CD14-positive monocyte (primary cell): ENCODE measurements around the gene C12orf75. TPM values are rescaled to one million over a fixed set of nuclear protein-coding genes. Genes with fewer than 3 reads are reported as not detected.

Source experiments
- DNase-seq, 3 donors: peaks; one replicate each; pipeline ENCODE4 v3.0.0-alpha.2; 2011 to 2022
- H2AFZ ChIP-seq: 2 replicates; pipeline ENCODE4 v1.6.0; 2012; ENCODE audit warnings: mild to moderate bottlenecking, low read depth, low read length, inconsistent platforms; ENCODE audit not compliant: insufficient read depth, poor library complexity, severe bottlenecking
- H3K27ac ChIP-seq, 2 donors: 1 replicate in 1 of 2; 2 replicates in 1 of 2; pipeline ENCODE4 v1.5.1; 2012 to 2013; ENCODE audit warnings: low read length in 2 of 2, control low read depth in 1 of 2, inconsistent platforms in 1 of 2, low read depth in 1 of 2, mild to moderate bottlenecking in 1 of 2
- H3K27me3 ChIP-seq, 2 donors: one replicate each; pipeline versions ENCODE4 v1.6.0 to v1.6.1; 2011 to 2013; ENCODE audit warnings: low read length in 2 of 2; ENCODE audit not compliant: control insufficient read depth in 2 of 2, insufficient read depth in 2 of 2
- H3K36me3 ChIP-seq, 2 donors: replicated peaks in 1 of 2; 1 replicate in 1 of 2; 2 replicates in 1 of 2; pipeline versions ENCODE4 v1.5.1 to v1.6.1; 2012 to 2013; ENCODE audit warnings: low read length in 2 of 2, control low read depth in 1 of 2, inconsistent platforms in 1 of 2, mild to moderate bottlenecking in 1 of 2; ENCODE audit not compliant: insufficient read depth in 2 of 2, control insufficient read depth in 1 of 2
- H3K4me1 ChIP-seq, 2 donors: 1 replicate in 1 of 2; 2 replicates in 1 of 2; pipeline versions ENCODE4 v1.5.1 to v1.6.1; 2012 to 2013; ENCODE audit warnings: low read length in 2 of 2, control low read depth in 1 of 2, inconsistent platforms in 1 of 2, mild to moderate bottlenecking in 1 of 2, moderate library complexity in 1 of 2; ENCODE audit not compliant: insufficient read depth in 2 of 2, control insufficient read depth in 1 of 2
- H3K4me2 ChIP-seq: replicated peaks from 2 replicates; pipeline ENCODE3; 2012; ENCODE audit warnings: low read length, moderate library complexity, mild to moderate bottlenecking; ENCODE audit not compliant: poor library complexity, severe bottlenecking; ENCODE audit errors: extremely low read depth
- H3K4me3 ChIP-seq, 3 experiments: fragments of 200-600 bp in 1 of 3; sonication (generic) in 1 of 3; replicated peaks in 1 of 3; 1 replicate in 2 of 3; 2 replicates in 1 of 3; pipeline ENCODE4 v1.5.1; 2011 to 2013; ENCODE audit warnings: low read length in 3 of 3, mild to moderate bottlenecking in 3 of 3, control low read depth in 2 of 3, low read depth in 2 of 3, inconsistent platforms in 1 of 3, moderate library complexity in 1 of 3
- H3K79me2 ChIP-seq: 2 replicates; pipeline ENCODE4 v1.6.0; 2012; ENCODE audit warnings: mild to moderate bottlenecking, control low read depth, inconsistent platforms, low read length, moderate library complexity; ENCODE audit not compliant: insufficient read depth
- H3K9ac ChIP-seq: 2 replicates; pipeline ENCODE4 v1.6.0; 2017; ENCODE audit warnings: low read length, mild to moderate bottlenecking; ENCODE audit not compliant: insufficient read depth, poor library complexity, severe bottlenecking
- H3K9me3 ChIP-seq, 2 donors: replicated peaks in 1 of 2; 1 replicate in 1 of 2; 2 replicates in 1 of 2; pipeline versions ENCODE4 v1.5.1 to v1.6.1; 2012 to 2013; ENCODE audit warnings: low read length in 2 of 2, control low read depth in 1 of 2; ENCODE audit not compliant: control insufficient read depth in 1 of 2, insufficient read depth in 1 of 2
- H4K20me1 ChIP-seq: 2 replicates; pipeline ENCODE4 v1.6.0; 2012; ENCODE audit warnings: mild to moderate bottlenecking, low read length, control low read depth, moderate library complexity; ENCODE audit not compliant: insufficient read depth
- H3K27ac Mint-ChIP-seq, 7 donors: one replicate each; pipeline ENCODE4 v1.8.0; 2020; ENCODE audit warnings: mild to moderate bottlenecking in 7 of 7, mixed read lengths in 7 of 7, moderate library complexity in 6 of 7, inconsistent platforms in 2 of 7
- H3K27me3 Mint-ChIP-seq, 3 donors: one replicate each; pipeline ENCODE4 v1.8.0; 2021 to 2022; ENCODE audit warnings: low read depth in 3 of 3, mild to moderate bottlenecking in 3 of 3, mixed read lengths in 3 of 3, moderate library complexity in 3 of 3, inconsistent platforms in 1 of 3
- H3K36me3 Mint-ChIP-seq, 2 donors: one replicate each; pipeline ENCODE4 v1.8.0; 2020; ENCODE audit warnings: mixed read lengths in 2 of 2, inconsistent platforms in 1 of 2, mild to moderate bottlenecking in 1 of 2
- H3K4me1 Mint-ChIP-seq: one replicate; pipeline ENCODE4 v1.8.0; 2020; ENCODE audit warnings: mild to moderate bottlenecking, mixed read lengths
- H3K4me3 Mint-ChIP-seq, 2 donors: one replicate each; pipeline ENCODE4 v1.8.0; 2020; ENCODE audit warnings: mild to moderate bottlenecking in 2 of 2, mixed read lengths in 2 of 2, moderate library complexity in 1 of 2
- H3K9me3 Mint-ChIP-seq, 7 donors: one replicate each; pipeline ENCODE4 v1.8.0; 2020 to 2022; ENCODE audit warnings: mixed read lengths in 7 of 7, mild to moderate bottlenecking in 6 of 7, moderate library complexity in 6 of 7, inconsistent platforms in 2 of 7
- WGBS: methylation state at CpG from one replicate; pipeline ENCODE4 v1.1.5; 2013; ENCODE audit warnings: missing lambda C conversion rate; ENCODE audit not compliant: insufficient coverage; 5-methylcytosine and 5-hydroxymethylcytosine counted together
- intact Hi-C, 2 donors: fragments of 100-400 bp; cut with micrococcal nuclease; formaldehyde crosslinking; loops; one replicate each; pipeline versions ENCODE4 v1.15.0 to v1.15.1; 2023
- polyA plus RNA-seq, 3 donors: library from polyadenylated mRNA; depleted of rRNA in 1 of 3; unstranded in 2 of 3; stranded (reverse) in 1 of 3; fragments of 300-500 nt in 2 of 3; fragments of >200 nt in 1 of 3; fragmentation: Illumina TruSeq in 2 of 3; gene quantifications; 1 replicate in 2 of 3; 2 replicates in 1 of 3; pipeline ENCODE4 v1.2.3, GENCODE V29; 2012 to 2021
- TF ChIP-seq, protein P1 (sequence below): fragments of 200-600 bp; IDR thresholded peaks from one replicate; pipeline ENCODE4 v1.8.0; 2022; ENCODE audit warnings: antibody characterized with exemption, mild to moderate bottlenecking

C12orf75 gene
- polyA plus RNA-seq, 3 donors: 0.45 to 0.73 (median 0.73) TPM

DNA sequence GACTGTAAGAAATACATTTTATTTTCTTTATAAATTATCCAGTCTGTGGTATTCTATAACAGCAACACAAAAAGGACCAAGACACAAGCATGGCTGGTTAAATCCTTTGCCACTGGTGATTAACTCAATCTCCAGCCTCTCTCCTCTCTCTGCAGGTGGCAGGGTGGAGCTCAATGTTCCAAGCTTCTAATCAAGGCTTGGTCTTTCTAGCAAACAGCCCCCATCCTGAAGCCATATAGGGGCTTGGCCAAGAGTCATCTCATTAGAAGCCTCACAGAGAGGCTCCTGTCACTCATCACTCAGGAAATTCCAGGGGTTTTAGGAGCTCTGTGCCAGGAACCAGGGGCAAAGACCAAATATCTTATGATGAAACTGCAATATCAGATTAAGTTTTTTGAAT, 12.0 kb downstream of the C12orf75 start:
- H3K36me3 ChIP-seq: no peaks in the 10 kb centered on the region
- TF ChIP-seq, protein P1, sequence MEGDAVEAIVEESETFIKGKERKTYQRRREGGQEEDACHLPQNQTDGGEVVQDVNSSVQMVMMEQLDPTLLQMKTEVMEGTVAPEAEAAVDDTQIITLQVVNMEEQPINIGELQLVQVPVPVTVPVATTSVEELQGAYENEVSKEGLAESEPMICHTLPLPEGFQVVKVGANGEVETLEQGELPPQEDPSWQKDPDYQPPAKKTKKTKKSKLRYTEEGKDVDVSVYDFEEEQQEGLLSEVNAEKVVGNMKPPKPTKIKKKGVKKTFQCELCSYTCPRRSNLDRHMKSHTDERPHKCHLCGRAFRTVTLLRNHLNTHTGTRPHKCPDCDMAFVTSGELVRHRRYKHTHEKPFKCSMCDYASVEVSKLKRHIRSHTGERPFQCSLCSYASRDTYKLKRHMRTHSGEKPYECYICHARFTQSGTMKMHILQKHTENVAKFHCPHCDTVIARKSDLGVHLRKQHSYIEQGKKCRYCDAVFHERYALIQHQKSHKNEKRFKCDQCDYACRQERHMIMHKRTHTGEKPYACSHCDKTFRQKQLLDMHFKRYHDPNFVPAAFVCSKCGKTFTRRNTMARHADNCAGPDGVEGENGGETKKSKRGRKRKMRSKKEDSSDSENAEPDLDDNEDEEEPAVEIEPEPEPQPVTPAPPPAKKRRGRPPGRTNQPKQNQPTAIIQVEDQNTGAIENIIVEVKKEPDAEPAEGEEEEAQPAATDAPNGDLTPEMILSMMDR: no peak
- intact Hi-C loops: no loop called here
- no peak overlapping the region for H2AFZ ChIP-seq
- H3K27ac ChIP-seq: no peak overlapping the region
- peaks cover 5% of the 10 kb centered on the region for H3K79me2 ChIP-seq
- Mint-ChIP-seq H3K4me1 (peaks cover 9% of the 10 kb centered on the region), H3K36me3 (peaks cover 0 to 8% of the 10 kb centered on the region in 2 donors), H3K9me3 (peaks cover 7 to 22% (median 13%) of the 10 kb centered on the region in 7 donors), H3K27me3 (peaks cover 0 to 2% (median 0%) of the 10 kb centered on the region in 3 donors), H3K27ac (no peak overlapping the region), H3K4me3 (no peak overlapping the region)
- H3K9me3 ChIP-seq: peaks cover 0 to 11% of the 10 kb centered on the region in 2 donors
- H3K27me3 ChIP-seq: no peaks in the 10 kb centered on the region
- H3K9ac ChIP-seq: no peak overlapping the region
- no peak for DNase-seq
- no peaks in the 10 kb centered on the region for H4K20me1 ChIP-seq
- H3K4me3 ChIP-seq: no peak overlapping the region
- H3K4me1 ChIP-seq: peaks cover 3 to 4% of the 10 kb centered on the region in 2 donors
- H3K4me2 ChIP-seq: no peak overlapping the region

- Histone ChIP-seq H3K4me1 (no peaks in the 10 kb centered on the region), H3K27me3 (no peaks in the 10 kb centered on the region), H3K9ac (no peak overlapping the region), H3K4me2 (no peak overlapping the region), H2AFZ (no peak overlapping the region), H3K79me2 (no peaks in the 10 kb centered on the region), H3K4me3 (no peak overlapping the region), H3K9me3 (peaks cover 0 to 11% of the 10 kb centered on the region in 2 donors), H3K27ac (no peak overlapping the region), H4K20me1 (no peaks in the 10 kb centered on the region), H3K36me3 (no peaks in the 10 kb centered on the region)
- peaks cover 5% of the 10 kb centered on the region for H3K4me1 Mint-ChIP-seq
- WGBS: 86% methylated on average over 1 of the region's 1 CpG
- peaks cover 0 to 2% (median 0%) of the 10 kb centered on the region in 3 donors for H3K27me3 Mint-ChIP-seq
- intact Hi-C loops: no loop called here
- no peak for DNase-seq
- H3K36me3 Mint-ChIP-seq: peaks cover 0 to 8% of the 10 kb centered on the region in 2 donors
- TF ChIP-seq, protein P1: no peak
- peak overlapping the region in 1 of 7 donors; percentile 35 for H3K27ac Mint-ChIP-seq
- no peak overlapping the region for H3K4me3 Mint-ChIP-seq
- peaks cover 7 to 19% (median 11%) of the 10 kb centered on the region in 7 donors for H3K9me3 Mint-ChIP-seq
Observed at GRCh38 chr12:105343836-105344235, 13.3 kb downstream of the C12orf75 start.
